ENCODE data around the gene PFKL. TPM values are rescaled to one million over a fixed set of nuclear protein-coding genes. Genes with fewer than 3 reads are reported as not detected.

Gene PFKL
- total RNA-seq, 4 donors from 2014 or later = 68.5 to 103 (median 96.8) TPM

GRCh38 chr21:44371596-44371995 is 71.7 kb downstream of the PFKL start:
- Histone ChIP-seq H3K4me1 (peaks cover 3 to 4% of the 10 kb centered on the region in 2 donors), H3K36me3 (no peaks in the 10 kb centered on the region), H3K9me3 (no peaks in the 10 kb centered on the region), H3K27me3 (no peaks in the 10 kb centered on the region), H3K27ac (no peak overlapping the region), H3K4me3 (replicated peaks in 1 of 3) (no peak overlapping the region)
- 94 to 97% methylated on average over 6 of the region's 6 CpGs for WGBS, 2 donors
- intact Hi-C loops (cut with DNase I) = no loop called here
- no peak for TF ChIP-seq POLR2A (IDR thresholded peaks at IDR 0.05)
- no peak for TF ChIP-seq CTCF (IDR thresholded peaks at IDR 0.05)
- no peak for DNase-seq

- H3K4me3 ChIP-seq (replicated peaks in 1 of 3) = no peak overlapping the region
- H3K27me3 ChIP-seq = no peaks in the 10 kb centered on the region
- 81 to 85% methylated on average over 8 of the region's 8 CpGs for WGBS, 2 donors
- H3K9me3 ChIP-seq = no peaks in the 10 kb centered on the region
- H3K36me3 ChIP-seq = no peaks in the 10 kb centered on the region
- no peak for DNase-seq
- intact Hi-C loops (cut with DNase I) = no loop called here
- peaks cover 3 to 4% of the 10 kb centered on the region in 2 donors for H3K4me1 ChIP-seq
- TF ChIP-seq POLR2A (IDR thresholded peaks at IDR 0.05) (no peak), CTCF (IDR thresholded peaks at IDR 0.05) (no peak)
- H3K27ac ChIP-seq = no peak overlapping the region
Observed at GRCh38 chr21:44372616-44373015, 72.8 kb downstream of the PFKL start.

GRCh38 chr21:44374601-44375280 is 74.9 kb downstream of the PFKL start:
- H3K9me3 ChIP-seq = no peaks in the 10 kb centered on the region
- WGBS, 2 donors = 89 to 94% methylated on average over 24 of the region's 24 CpGs
- H3K4me3 ChIP-seq (replicated peaks in 1 of 3) = no peak overlapping the region
- H3K27ac ChIP-seq = no peak overlapping the region
- H3K4me1 ChIP-seq = peaks cover 3 to 4% of the 10 kb centered on the region in 2 donors
- no peaks in the 10 kb centered on the region for H3K27me3 ChIP-seq
- intact Hi-C loops (cut with DNase I) = no loop called here
- no peak for DNase-seq
- H3K36me3 ChIP-seq = no peaks in the 10 kb centered on the region
- TF ChIP-seq POLR2A (IDR thresholded peaks at IDR 0.05) = no peak
- TF ChIP-seq CTCF (IDR thresholded peaks at IDR 0.05) = no peak

- WGBS, 2 donors = 83 to 91% methylated on average over 10 of the region's 10 CpGs
- H3K4me3 ChIP-seq (replicated peaks in 1 of 3) = no peak overlapping the region
- H3K27ac ChIP-seq = no peak overlapping the region
- intact Hi-C loops (cut with DNase I) = no loop called here
- H3K36me3 ChIP-seq = no peaks in the 10 kb centered on the region
- DNase-seq = no peak
- H3K27me3 ChIP-seq = no peaks in the 10 kb centered on the region
- no peaks in the 10 kb centered on the region for H3K4me1 ChIP-seq
- no peaks in the 10 kb centered on the region for H3K9me3 ChIP-seq
- TF ChIP-seq POLR2A (IDR thresholded peaks at IDR 0.05) = no peak
- no peak for TF ChIP-seq CTCF (IDR thresholded peaks at IDR 0.05)
Observed at GRCh38 chr21:44375281-44375651, 75.4 kb downstream of the PFKL start.

- no peak overlapping the region for H3K27ac ChIP-seq
- no peak for TF ChIP-seq POLR2A (IDR thresholded peaks at IDR 0.05)
- no peak for TF ChIP-seq CTCF (IDR thresholded peaks at IDR 0.05)
- no peaks in the 10 kb centered on the region for H3K9me3 ChIP-seq
- no peaks in the 10 kb centered on the region for H3K27me3 ChIP-seq
- no peak overlapping the region for H3K4me3 ChIP-seq (replicated peaks in 1 of 3)
- 84 to 87% methylated on average over 15 to 19 of the region's 19 CpGs for WGBS, 2 donors
- no peak for DNase-seq
- no peaks in the 10 kb centered on the region for H3K4me1 ChIP-seq
- intact Hi-C loops (cut with DNase I) = no loop called here
- no peaks in the 10 kb centered on the region for H3K36me3 ChIP-seq
Observed at GRCh38 chr21:44375761-44376241, 75.9 kb downstream of the PFKL start.

Data from thyroid gland (tissue), 4 donors.